OCI-LY1 (cell line): Measurements from ENCODE around the gene DNAJA3.

Experiments
- CTCF ChIP-seq: fragments of 200-600 bp; sonication (generic), shearing (Covaris generic); IDR thresholded peaks from 2 replicates; pipeline ENCODE4 v1.5.1; 2017; ENCODE audit warnings: mild to moderate bottlenecking, antibody characterized with exemption, low read length, moderate library complexity, mixed read lengths
- EZH2 ChIP-seq: fragments of 200-600 bp; sonication (generic), shearing (Covaris generic); IDR thresholded peaks from 2 replicates; pipeline ENCODE4 v1.8.0; 2017; ENCODE audit warnings: borderline replicate concordance, mixed run types, mild to moderate bottlenecking, antibody characterized with exemption, low read length, moderate library complexity, mixed read lengths

- TF ChIP-seq CTCF (no peak), EZH2 (no peak)
Measured at GRCh38 chr16:4435337-4436067, 9.8 kb downstream of the DNAJA3 start.
